Measurements from ENCODE around the gene SEZ6L2.

SEZ6L2 gene

GRCh38 chr16:29905668-29906067, 6.3 kb upstream of the SEZ6L2 start:
- 96% methylated on average over 6 of the region's 13 CpGs for WGBS (ENCODE audit: insufficient coverage)
- Histone ChIP-seq H3K4me1 (ENCODE audit: control extremely low read depth in 1 of 4, control insufficient read depth in 4 of 4, insufficient read depth in 4 of 4, low read length in 3 of 4) (peaks cover 0 to 11% (median 3%) of the 10 kb centered on the region in 4 experiments), H3K27ac (ENCODE audit: insufficient read depth in 1 of 2, low read depth in 1 of 2, low read length in 2 of 2, poor library complexity in 1 of 2, severe bottlenecking in 2 of 2) (no peak overlapping the region), H3K36me3 (ENCODE audit: control insufficient read depth in 4 of 4, insufficient read depth in 4 of 4, low read length in 3 of 4) (peaks cover 0 to 2% (median 0%) of the 10 kb centered on the region in 4 experiments), H3K4me3 (ENCODE audit: control insufficient read depth in 1 of 7, extremely low read depth in 1 of 7, insufficient read depth in 4 of 7, low read depth in 2 of 7, low read length in 6 of 7) (no peak overlapping the region), H3K9me3 (ENCODE audit: control extremely low read depth in 1 of 5, control insufficient read depth in 4 of 5, insufficient read depth in 2 of 5, low read depth in 1 of 5, low read length in 4 of 5) (no peaks in the 10 kb centered on the region), H3K27me3 (replicated peaks in 2 of 5; ENCODE audit: control insufficient read depth in 4 of 5, insufficient read depth in 5 of 5, low read length in 4 of 5) (peaks cover 0 to 8% (median 2%) of the 10 kb centered on the region in 5 experiments)
- ChIA-PET CTCF (no interaction called here), POLR2A (no interaction called here)
- DNase-seq = no peak

DNA sequence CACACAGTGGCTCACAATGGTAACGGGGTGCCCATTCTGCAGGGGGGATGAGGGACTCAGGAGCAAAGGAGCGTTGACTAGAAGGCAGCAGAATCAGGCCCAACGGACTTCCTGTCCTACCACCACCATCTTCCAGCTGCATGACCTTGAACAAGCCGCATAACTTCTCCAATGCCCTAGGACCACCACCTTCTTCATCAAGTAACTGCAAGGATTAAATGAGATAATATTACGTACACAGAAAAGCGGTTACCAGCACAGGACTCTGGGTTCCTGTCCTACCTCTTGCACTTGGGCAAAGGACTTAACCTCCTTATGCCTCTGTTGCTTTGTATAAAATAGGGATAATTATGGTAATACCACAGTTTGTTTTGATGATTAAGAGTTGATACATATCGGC, 5.6 kb upstream of the SEZ6L2 start:
- ChIA-PET POLR2A (no interaction called here), CTCF (no interaction called here)
- Histone ChIP-seq H3K27ac (ENCODE audit: insufficient read depth in 1 of 2, low read depth in 1 of 2, low read length in 2 of 2, poor library complexity in 1 of 2, severe bottlenecking in 2 of 2) (no peak overlapping the region), H3K27me3 (replicated peaks in 2 of 5; ENCODE audit: control insufficient read depth in 4 of 5, insufficient read depth in 5 of 5, low read length in 4 of 5) (peaks cover 0 to 8% (median 2%) of the 10 kb centered on the region in 5 experiments), H3K4me3 (ENCODE audit: control insufficient read depth in 1 of 7, extremely low read depth in 1 of 7, insufficient read depth in 4 of 7, low read depth in 2 of 7, low read length in 6 of 7) (no peak overlapping the region), H3K36me3 (ENCODE audit: control insufficient read depth in 4 of 4, insufficient read depth in 4 of 4, low read length in 3 of 4) (peaks cover 0 to 2% (median 0%) of the 10 kb centered on the region in 4 experiments), H3K9me3 (ENCODE audit: control extremely low read depth in 1 of 5, control insufficient read depth in 4 of 5, insufficient read depth in 2 of 5, low read depth in 1 of 5, low read length in 4 of 5) (no peaks in the 10 kb centered on the region), H3K4me1 (ENCODE audit: control extremely low read depth in 1 of 4, control insufficient read depth in 4 of 4, insufficient read depth in 4 of 4, low read length in 3 of 4) (peaks cover 0 to 15% (median 7%) of the 10 kb centered on the region in 4 experiments)
- 100% methylated on average over 7 of the region's 7 CpGs for WGBS (ENCODE audit: insufficient coverage)
- no peak for DNase-seq

- Histone ChIP-seq H3K4me1 (ENCODE audit: control extremely low read depth in 1 of 4, control insufficient read depth in 4 of 4, insufficient read depth in 4 of 4, low read length in 3 of 4) (peaks cover 0 to 20% (median 14%) of the 10 kb centered on the region in 4 experiments), H3K36me3 (ENCODE audit: control insufficient read depth in 4 of 4, insufficient read depth in 4 of 4, low read length in 3 of 4) (no peaks in the 10 kb centered on the region), H3K27me3 (replicated peaks in 2 of 5; ENCODE audit: control insufficient read depth in 4 of 5, insufficient read depth in 5 of 5, low read length in 4 of 5) (peaks cover 0 to 15% (median 4%) of the 10 kb centered on the region in 5 experiments), H3K9me3 (ENCODE audit: control extremely low read depth in 1 of 5, control insufficient read depth in 4 of 5, insufficient read depth in 2 of 5, low read depth in 1 of 5, low read length in 4 of 5) (no peaks in the 10 kb centered on the region), H3K4me3 (ENCODE audit: control insufficient read depth in 1 of 7, extremely low read depth in 1 of 7, insufficient read depth in 4 of 7, low read depth in 2 of 7, low read length in 6 of 7) (no peak overlapping the region), H3K27ac (ENCODE audit: insufficient read depth in 1 of 2, low read depth in 1 of 2, low read length in 2 of 2, poor library complexity in 1 of 2, severe bottlenecking in 2 of 2) (no peak overlapping the region)
- ChIA-PET POLR2A (no interaction called here), CTCF (interaction anchor here (1.2 kb wide), 1 partner anchor 11 kb away, joined by 4 read pairs; no protein-coding TSS in a partner anchor)
- DNase-seq = no peak
- WGBS (ENCODE audit: insufficient coverage) = 39% methylated on average over 4 of the region's 4 CpGs
These were observed 4.2 kb upstream of the SEZ6L2 start for GRCh38 chr16:29903590-29903989.

DNA sequence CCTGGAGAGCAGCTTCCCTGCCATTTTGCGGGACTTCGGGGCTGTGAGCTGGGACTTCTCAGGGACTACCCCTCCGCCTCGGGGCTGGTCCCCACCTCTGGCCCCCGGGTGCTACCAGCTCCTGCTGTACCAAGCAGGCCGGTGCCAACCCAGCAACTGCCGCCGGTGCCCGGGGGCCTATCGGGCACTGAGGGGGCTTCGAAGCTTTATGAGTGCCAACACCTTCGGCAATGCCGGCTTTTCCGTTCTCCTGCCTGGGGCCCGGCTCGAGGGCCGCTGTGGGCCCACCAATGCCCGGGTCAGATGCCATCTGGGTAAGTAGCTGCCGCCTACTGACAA, 2.2 kb upstream of the SEZ6L2 start:
- H3K27me3 ChIP-seq (replicated peaks in 2 of 5; ENCODE audit: control insufficient read depth in 4 of 5, insufficient read depth in 5 of 5, low read length in 4 of 5) = peaks cover 0 to 34% (median 11%) of the 10 kb centered on the region in 5 experiments
- H3K9me3 ChIP-seq (ENCODE audit: control extremely low read depth in 1 of 5, control insufficient read depth in 4 of 5, insufficient read depth in 2 of 5, low read depth in 1 of 5, low read length in 4 of 5) = no peaks in the 10 kb centered on the region
- POLR2A ChIA-PET = interaction anchor here (0.9 kb wide), 1 partner anchor 60 kb away, joined by 3 read pairs; the partner anchor contains the start of gene TMEM219
- no peaks in the 10 kb centered on the region for H3K36me3 ChIP-seq (ENCODE audit: control insufficient read depth in 4 of 4, insufficient read depth in 4 of 4, low read length in 3 of 4)
- no peak for DNase-seq
- CTCF ChIA-PET = interaction anchor here (0.9 to 1.6 kb wide), 4 partner anchors 14 to 60 kb away, joined by 3 to 5 read pairs (median 4); no protein-coding TSS in a partner anchor
- 93% methylated on average over 19 of the region's 19 CpGs for WGBS (ENCODE audit: insufficient coverage)
- H3K4me1 ChIP-seq (ENCODE audit: control extremely low read depth in 1 of 4, control insufficient read depth in 4 of 4, insufficient read depth in 4 of 4, low read length in 3 of 4) = peaks cover 0 to 22% (median 15%) of the 10 kb centered on the region in 4 experiments
- no peak overlapping the region for H3K27ac ChIP-seq (ENCODE audit: insufficient read depth in 1 of 2, low read depth in 1 of 2, low read length in 2 of 2, poor library complexity in 1 of 2, severe bottlenecking in 2 of 2)
- H3K4me3 ChIP-seq (ENCODE audit: control insufficient read depth in 1 of 7, extremely low read depth in 1 of 7, insufficient read depth in 4 of 7, low read depth in 2 of 7, low read length in 6 of 7) = no peak overlapping the region

GRCh38 chr16:29900888-29901606, 1.7 kb upstream of the SEZ6L2 start:
- WGBS (ENCODE audit: insufficient coverage) = 72% methylated on average over 28 of the region's 31 CpGs
- DNase-seq = no peak
- Histone ChIP-seq H3K4me1 (ENCODE audit: control extremely low read depth in 1 of 4, control insufficient read depth in 4 of 4, insufficient read depth in 4 of 4, low read length in 3 of 4) (peaks cover 0 to 22% (median 15%) of the 10 kb centered on the region in 4 experiments), H3K9me3 (ENCODE audit: control extremely low read depth in 1 of 5, control insufficient read depth in 4 of 5, insufficient read depth in 2 of 5, low read depth in 1 of 5, low read length in 4 of 5) (no peaks in the 10 kb centered on the region), H3K4me3 (ENCODE audit: control insufficient read depth in 1 of 7, extremely low read depth in 1 of 7, insufficient read depth in 4 of 7, low read depth in 2 of 7, low read length in 6 of 7) (peak overlapping the region in 5 of 7 experiments; percentile 43 to 73 (median 67)), H3K27me3 (replicated peaks in 2 of 5; ENCODE audit: control insufficient read depth in 4 of 5, insufficient read depth in 5 of 5, low read length in 4 of 5) (peaks cover 0 to 35% (median 11%) of the 10 kb centered on the region in 5 experiments), H3K27ac (ENCODE audit: insufficient read depth in 1 of 2, low read depth in 1 of 2, low read length in 2 of 2, poor library complexity in 1 of 2, severe bottlenecking in 2 of 2) (no peak overlapping the region), H3K36me3 (ENCODE audit: control insufficient read depth in 4 of 4, insufficient read depth in 4 of 4, low read length in 3 of 4) (no peaks in the 10 kb centered on the region)
- CTCF ChIA-PET = interaction anchor here (0.9 to 2.0 kb wide), 5 partner anchors 14 to 131 kb away, joined by 3 to 7 read pairs (median 5); partner anchors contain the start of gene TLCD3B
- POLR2A ChIA-PET = interaction anchor here (0.5 to 0.9 kb wide), 2 partner anchors 61 to 77 kb away, joined by 3 to 4 read pairs; partner anchors contain the start of gene TMEM219

DNA sequence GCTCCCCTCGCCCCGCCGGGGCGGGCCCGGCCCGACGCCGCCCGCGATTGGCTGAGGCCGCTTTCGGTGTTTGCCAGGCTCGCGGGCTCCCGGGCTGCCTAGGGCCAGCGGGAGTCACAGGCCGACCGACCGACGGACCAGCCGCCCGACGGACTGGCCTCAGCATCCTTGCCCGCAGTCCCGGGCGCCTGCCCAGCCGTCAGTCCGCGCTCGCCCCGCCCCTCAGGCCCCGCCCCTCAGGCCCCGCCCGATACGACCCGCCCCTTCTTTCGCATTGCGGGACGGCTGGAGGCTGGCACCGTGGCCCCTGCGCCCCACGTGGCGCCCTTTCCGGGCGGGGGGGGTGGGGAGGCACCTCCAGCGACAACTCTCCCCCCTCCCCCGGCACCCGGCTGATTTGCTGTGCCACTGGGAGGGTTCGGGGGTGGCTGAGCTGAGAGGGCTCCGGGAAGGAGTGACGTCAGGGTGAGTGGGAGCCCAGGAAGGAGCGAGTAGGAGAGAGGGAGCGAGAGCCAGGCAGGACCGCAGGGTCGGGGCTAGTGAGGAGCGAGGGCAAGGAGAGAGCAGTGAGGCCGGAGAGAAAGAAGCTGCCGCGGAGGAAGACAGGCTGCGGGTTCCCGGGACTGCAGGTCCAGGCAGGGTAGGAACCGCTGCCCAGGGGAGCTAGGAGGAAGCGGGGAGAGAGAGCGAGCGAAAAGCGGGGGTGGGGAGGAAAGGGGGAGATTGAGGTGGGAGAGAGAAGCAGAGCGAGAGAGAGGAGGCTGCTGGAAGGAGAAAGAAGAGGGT, 945 bp upstream of the SEZ6L2 start, which contains the start of gene ASPHD1:
Gene ASPHD1, plus strand, starts transcription at position 387 of the 786 bp plus-strand sequence. CDS start 484 bp downstream, outside the sequence.
- no peaks in the 10 kb centered on the region for H3K9me3 ChIP-seq (ENCODE audit: control extremely low read depth in 1 of 5, control insufficient read depth in 4 of 5, insufficient read depth in 2 of 5, low read depth in 1 of 5, low read length in 4 of 5)
- CTCF ChIA-PET = interaction anchor here (0.6 to 2.0 kb wide), 7 partner anchors 11 to 131 kb away, joined by 3 to 7 read pairs (median 4); partner anchors contain the start of gene TLCD3B
- POLR2A ChIA-PET = interaction anchor here (0.5 kb wide), 1 partner anchor 76 kb away, joined by 4 read pairs; no protein-coding TSS in a partner anchor
- no peak within 1 kb of the TSS for H3K27ac ChIP-seq (ENCODE audit: insufficient read depth in 1 of 2, low read depth in 1 of 2, low read length in 2 of 2, poor library complexity in 1 of 2, severe bottlenecking in 2 of 2)
- under 1% methylated on average over 43 of the region's 67 CpGs for WGBS (ENCODE audit: insufficient coverage)
- no peaks in the 10 kb centered on the region for H3K36me3 ChIP-seq (ENCODE audit: control insufficient read depth in 4 of 4, insufficient read depth in 4 of 4, low read length in 3 of 4)
- peak; percentile 24 to 50 (median 28) for DNase-seq
- H3K27me3 ChIP-seq (replicated peaks in 2 of 5; ENCODE audit: control insufficient read depth in 4 of 5, insufficient read depth in 5 of 5, low read length in 4 of 5) = peaks cover 0 to 35% (median 11%) of the 10 kb centered on the region in 5 experiments
- peaks cover 0 to 22% (median 15%) of the 10 kb centered on the region in 4 experiments for H3K4me1 ChIP-seq (ENCODE audit: control extremely low read depth in 1 of 4, control insufficient read depth in 4 of 4, insufficient read depth in 4 of 4, low read length in 3 of 4)
- peak within 1 kb of the TSS; percentile 35 to 73 (median 64) for H3K4me3 ChIP-seq (ENCODE audit: control insufficient read depth in 1 of 7, extremely low read depth in 1 of 7, insufficient read depth in 4 of 7, low read depth in 2 of 7, low read length in 6 of 7)
